ENCODE measurements around the gene ID3. TPM values are rescaled to one million over a fixed set of nuclear protein-coding genes. Genes with fewer than 3 reads are reported as not detected.
"Not testable (repeated sequence)": the region's sequence is repeated elsewhere in the genome, so short reads cannot be mapped to it uniquely, and the experiment has no call there.

ID3 gene
- total RNA-seq, 1 experiment from 2014 or later: 119 TPM

DNA sequence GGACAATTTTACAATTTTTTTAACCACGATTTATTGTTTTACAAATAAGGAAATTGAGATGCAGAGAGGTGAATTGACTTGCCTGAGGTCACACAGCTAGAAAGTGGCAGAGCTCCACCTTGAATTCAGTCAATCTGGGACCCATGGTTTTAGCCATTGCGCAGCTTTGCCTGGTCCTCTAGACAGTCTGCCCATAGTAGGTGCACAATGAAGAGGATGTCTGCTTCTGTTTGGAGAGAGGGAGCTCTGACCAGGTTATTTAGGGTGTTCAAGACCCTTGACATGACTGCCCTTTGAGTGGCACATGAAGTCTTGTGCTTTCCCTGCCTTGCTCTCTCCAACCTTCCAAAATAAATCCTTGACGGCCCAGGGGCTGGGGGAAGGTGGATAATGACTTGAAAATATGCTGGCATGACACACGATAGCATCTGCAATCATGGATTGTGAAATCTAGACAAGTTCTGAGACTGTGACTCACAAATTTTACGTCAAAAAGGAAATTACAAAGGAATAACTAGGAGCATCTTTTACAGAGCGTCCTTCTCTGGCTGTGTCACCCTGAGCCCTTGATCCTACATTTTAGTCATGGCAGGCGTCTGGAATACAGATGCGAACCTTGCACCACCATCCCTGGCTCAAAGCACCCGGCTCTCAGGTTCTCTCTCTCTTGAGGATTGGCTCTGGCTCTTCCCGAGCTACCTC is 26.2 kb upstream of the ID3 start:
- Histone ChIP-seq H3K4ac (ENCODE audit: low read depth, low read length) (no peak overlapping the region), H3K4me2 (ENCODE audit: insufficient read depth, insufficient read length, low read length) (no peak overlapping the region), H3K56ac (ENCODE audit: insufficient read length, low read depth, low read length) (no peak overlapping the region), H3K27me3 (ENCODE audit: insufficient read depth, low read length) (no peaks in the 10 kb centered on the region), H3K4me1 (ENCODE audit: insufficient read depth, low read length) (0 out of 2 replicates have a peak, but pooled peaks cover 2% of the 10 kb centered on the region), H3K27ac (ENCODE audit: insufficient read length, low read depth, low read length) (no peak overlapping the region), H3K79me2 (ENCODE audit: insufficient read depth, low read length) (no peaks in the 10 kb centered on the region), H4K20me1 (ENCODE audit: control insufficient read depth, insufficient read depth, insufficient read length) (no peaks in the 10 kb centered on the region), H2AFZ (ENCODE audit: low read length) (no peak overlapping the region), H4K5ac (ENCODE audit: insufficient read length, low read depth, low read length) (no peak overlapping the region), H2BK20ac (ENCODE audit: low read depth, low read length, poor library complexity, severe bottlenecking) (no peak overlapping the region), H2BK5ac (ENCODE audit: insufficient read length, low read length) (no peak overlapping the region), H2BK120ac (ENCODE audit: low read depth, low read length, poor library complexity, severe bottlenecking) (no peak overlapping the region), H3K79me1 (ENCODE audit: insufficient read depth, low read depth, low read length, poor library complexity, severe bottlenecking) (no peaks in the 10 kb centered on the region), H3T11ph (ENCODE audit: low read length) (no peak overlapping the region), H2AK5ac (ENCODE audit: insufficient read length, low read length) (no peak overlapping the region), H3K9ac (ENCODE audit: extremely low read depth, insufficient read length, low read length) (no peak overlapping the region), H3K18ac (ENCODE audit: insufficient read length, low read depth, low read length) (no peak overlapping the region), H2BK12ac (ENCODE audit: insufficient read length, low read depth, low read length) (no peak overlapping the region), H2BK15ac (ENCODE audit: low read depth, low read length) (no peak overlapping the region), H3K23me2 (ENCODE audit: insufficient read length, low read depth, low read length, poor library complexity, severe bottlenecking) (no peaks in the 10 kb centered on the region), H4K91ac (ENCODE audit: insufficient read length, low read depth, low read length) (no peak overlapping the region), H3K23ac (ENCODE audit: insufficient read length, low read depth, low read length) (no peak overlapping the region), H3K9me3 (ENCODE audit: control insufficient read depth, low read depth, low read length) (no peaks in the 10 kb centered on the region), H4K8ac (replicated peaks; ENCODE audit: insufficient read length, low read depth, low read length) (no peak overlapping the region), H3K14ac (ENCODE audit: insufficient read depth, low read length) (no peak overlapping the region; the same call in 1 of the 2 replicates)
- DNase-seq: no peak
- Mint-ChIP-seq H3K36me3 (ENCODE audit: insufficient read depth in 1 of 3, low read depth in 3 of 3) (no peaks in the 10 kb centered on the region; a peak in 1 of 7 replicates), H3K4me3 (no peak overlapping the region), H3K9me3 (no peaks in the 10 kb centered on the region), H3K27me3 (ENCODE audit: low read depth) (peaks cover 2% of the 10 kb centered on the region), H3K4me1 (peaks cover 22 to 32% of the 10 kb centered on the region in 2 experiments), H3K27ac (no peak overlapping the region)
- TF ChIP-seq, protein P1, sequence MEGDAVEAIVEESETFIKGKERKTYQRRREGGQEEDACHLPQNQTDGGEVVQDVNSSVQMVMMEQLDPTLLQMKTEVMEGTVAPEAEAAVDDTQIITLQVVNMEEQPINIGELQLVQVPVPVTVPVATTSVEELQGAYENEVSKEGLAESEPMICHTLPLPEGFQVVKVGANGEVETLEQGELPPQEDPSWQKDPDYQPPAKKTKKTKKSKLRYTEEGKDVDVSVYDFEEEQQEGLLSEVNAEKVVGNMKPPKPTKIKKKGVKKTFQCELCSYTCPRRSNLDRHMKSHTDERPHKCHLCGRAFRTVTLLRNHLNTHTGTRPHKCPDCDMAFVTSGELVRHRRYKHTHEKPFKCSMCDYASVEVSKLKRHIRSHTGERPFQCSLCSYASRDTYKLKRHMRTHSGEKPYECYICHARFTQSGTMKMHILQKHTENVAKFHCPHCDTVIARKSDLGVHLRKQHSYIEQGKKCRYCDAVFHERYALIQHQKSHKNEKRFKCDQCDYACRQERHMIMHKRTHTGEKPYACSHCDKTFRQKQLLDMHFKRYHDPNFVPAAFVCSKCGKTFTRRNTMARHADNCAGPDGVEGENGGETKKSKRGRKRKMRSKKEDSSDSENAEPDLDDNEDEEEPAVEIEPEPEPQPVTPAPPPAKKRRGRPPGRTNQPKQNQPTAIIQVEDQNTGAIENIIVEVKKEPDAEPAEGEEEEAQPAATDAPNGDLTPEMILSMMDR (conservative IDR thresholded peaks at IDR 0.05): no peak
- no CpG with 5 or more reads among the region's 10 CpGs for WGBS (ENCODE audit: extremely low coverage, insufficient read length, low lambda C conversion rate)

DNA sequence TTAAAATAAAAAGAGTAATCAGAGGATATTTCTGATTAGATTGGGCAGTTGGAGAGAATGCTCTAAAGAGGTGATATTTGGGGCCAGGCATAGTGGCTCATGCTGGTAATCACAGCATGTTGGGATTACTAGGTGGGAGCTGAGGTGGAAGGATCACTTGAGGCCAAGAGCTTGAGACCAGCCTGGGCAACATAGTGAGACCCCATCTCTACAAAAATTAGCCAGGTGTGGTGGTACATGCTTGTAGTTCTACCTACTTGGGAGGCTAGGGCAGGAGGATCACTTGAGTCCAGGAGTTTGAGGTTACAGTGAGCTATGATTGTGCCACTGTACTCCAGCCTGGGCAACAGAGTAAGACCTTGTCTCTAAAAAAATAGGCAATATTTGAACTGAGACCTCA is 24.4 kb upstream of the ID3 start:
- H4K8ac ChIP-seq (replicated peaks; ENCODE audit: insufficient read length, low read depth, low read length); H3K18ac ChIP-seq (ENCODE audit: insufficient read length, low read depth, low read length); H3K9me3 ChIP-seq (ENCODE audit: control insufficient read depth, low read depth, low read length); H3K4me1 ChIP-seq (ENCODE audit: insufficient read depth, low read length); H3K9ac ChIP-seq (ENCODE audit: extremely low read depth, insufficient read length, low read length); H3K4me3 Mint-ChIP-seq; H3K56ac ChIP-seq (ENCODE audit: insufficient read length, low read depth, low read length); H4K20me1 ChIP-seq (ENCODE audit: control insufficient read depth, insufficient read depth, insufficient read length); H3K27me3 ChIP-seq (ENCODE audit: insufficient read depth, low read length); H3K9me3 Mint-ChIP-seq; H4K91ac ChIP-seq (ENCODE audit: insufficient read length, low read depth, low read length); H3K4me2 ChIP-seq (ENCODE audit: insufficient read depth, insufficient read length, low read length); H2AFZ ChIP-seq (ENCODE audit: low read length); H4K5ac ChIP-seq (ENCODE audit: insufficient read length, low read depth, low read length); H3T11ph ChIP-seq (ENCODE audit: low read length); H2BK15ac ChIP-seq (ENCODE audit: low read depth, low read length); H2BK5ac ChIP-seq (ENCODE audit: insufficient read length, low read length); H3K27me3 Mint-ChIP-seq (ENCODE audit: low read depth); H2BK12ac ChIP-seq (ENCODE audit: insufficient read length, low read depth, low read length); H3K4ac ChIP-seq (ENCODE audit: low read depth, low read length); H3K79me1 ChIP-seq (ENCODE audit: insufficient read depth, low read depth, low read length, poor library complexity, severe bottlenecking); H2BK120ac ChIP-seq (ENCODE audit: low read depth, low read length, poor library complexity, severe bottlenecking); H3K14ac ChIP-seq (ENCODE audit: insufficient read depth, low read length); DNase-seq; H3K27ac Mint-ChIP-seq; H3K79me2 ChIP-seq (ENCODE audit: insufficient read depth, low read length); H2AK5ac ChIP-seq (ENCODE audit: insufficient read length, low read length); H3K36me3 Mint-ChIP-seq (ENCODE audit: insufficient read depth in 1 of 3, low read depth in 3 of 3); H3K23ac ChIP-seq (ENCODE audit: insufficient read length, low read depth, low read length); H2BK20ac ChIP-seq (ENCODE audit: low read depth, low read length, poor library complexity, severe bottlenecking); H3K27ac ChIP-seq (ENCODE audit: insufficient read length, low read depth, low read length); H3K23me2 ChIP-seq (ENCODE audit: insufficient read length, low read depth, low read length, poor library complexity, severe bottlenecking): not testable (repeated sequence)
- H3K4me1 Mint-ChIP-seq: peaks cover 15 to 17% of the 10 kb centered on the region in 2 experiments
